ENCODE data around the gene FAM221B. TPM values are rescaled to one million over a fixed set of nuclear protein-coding genes. Genes with fewer than 3 reads are reported as not detected.

Gene FAM221B
- total and polyA plus RNA-seq, 5 donors from 2014 or later = 0.03 TPM; not detected in 4

GRCh38 chr9:35783418-35783817 is 45.1 kb downstream of the FAM221B start:
- H3K36me3 Mint-ChIP-seq = peaks cover 35% of the 10 kb centered on the region
- Histone ChIP-seq H3K9me3 (ENCODE audit: control insufficient read depth in 2 of 2, low read length in 2 of 2) (no peaks in the 10 kb centered on the region), H3K36me3 (ENCODE audit: control insufficient read depth, insufficient read depth, low read length) (peaks cover 13% of the 10 kb centered on the region), H3K4me1 (ENCODE audit: control insufficient read depth, insufficient read depth, low read length, poor library complexity, severe bottlenecking) (no peaks in the 10 kb centered on the region), H3K27ac (ENCODE audit: insufficient read depth, low read length, poor library complexity, severe bottlenecking) (no peak overlapping the region), H3K27me3 (ENCODE audit: control insufficient read depth, insufficient read depth, low read length) (no peaks in the 10 kb centered on the region), H3K4me3 (ENCODE audit: low read depth, low read length) (no peak overlapping the region)
- H3K4me3 Mint-ChIP-seq = no peak overlapping the region
- no peak overlapping the region for H3K27ac Mint-ChIP-seq
- no peak for ATAC-seq (ENCODE audit: low read depth in 2 of 2)
- H3K4me1 Mint-ChIP-seq = peaks cover 0 to 8% (median 6%) of the 10 kb centered on the region in 4 donors
- peaks cover 0 to 1% (median 0%) of the 10 kb centered on the region in 7 donors for H3K9me3 Mint-ChIP-seq
- no peaks in the 10 kb centered on the region for H3K27me3 Mint-ChIP-seq
- DNase-seq = no peak

DNA sequence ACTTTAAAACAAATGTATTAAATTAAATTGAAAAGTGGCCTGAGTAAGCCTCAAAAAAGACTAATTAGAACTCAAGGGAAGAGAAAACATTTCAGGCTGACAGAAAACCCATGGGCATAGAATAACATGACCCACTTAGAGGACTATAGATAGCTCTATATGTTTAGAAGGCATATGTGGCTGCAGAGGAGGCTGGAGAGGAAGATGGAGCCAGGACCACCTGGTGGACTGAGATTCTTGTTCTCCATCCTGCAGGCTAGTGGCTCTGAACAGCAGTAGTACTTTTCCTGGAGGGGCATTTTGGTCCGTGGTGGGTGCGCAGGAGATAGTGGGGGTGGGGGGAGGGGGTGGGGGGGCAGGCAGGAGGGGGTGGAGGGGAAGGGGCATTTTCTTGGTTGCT is 47.5 kb downstream of the FAM221B start:
- Mint-ChIP-seq H3K27ac (no peak overlapping the region), H3K27me3 (no peaks in the 10 kb centered on the region)
- no peak for ATAC-seq (ENCODE audit: low read depth in 2 of 2)

DNA sequence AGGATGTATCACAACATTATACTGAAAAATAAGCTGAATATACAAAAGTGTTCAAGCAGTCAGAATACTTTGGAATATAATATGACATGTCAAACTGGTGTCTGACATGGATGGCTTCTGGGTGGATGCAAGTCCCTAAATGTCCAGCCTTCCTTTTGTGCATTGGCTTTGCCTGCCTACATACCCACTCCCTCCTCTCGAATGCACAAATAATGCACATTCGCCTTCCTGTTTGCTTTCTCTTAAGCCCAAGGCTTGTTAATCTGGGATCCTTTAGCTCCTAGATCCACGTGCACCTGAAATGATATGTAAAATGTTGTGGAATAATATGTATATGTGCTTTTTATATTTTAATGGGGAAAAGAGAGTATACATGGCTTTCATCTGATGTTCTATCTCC is 50.0 kb downstream of the FAM221B start:
- DNase-seq (no peak), ATAC-seq (ENCODE audit: low read depth in 2 of 2) (no peak)
- Mint-ChIP-seq H3K27me3 (no peaks in the 10 kb centered on the region), H3K4me1 (peaks cover 0 to 17% (median 10%) of the 10 kb centered on the region in 4 donors), H3K27ac (no peak overlapping the region), H3K4me3 (no peak overlapping the region), H3K36me3 (peaks cover 17% of the 10 kb centered on the region), H3K9me3 (peaks cover 0 to 2% (median 0%) of the 10 kb centered on the region in 7 donors)
- H3K4me3 ChIP-seq (ENCODE audit: low read depth, low read length) = no peak overlapping the region
- peaks cover 5% of the 10 kb centered on the region for H3K36me3 ChIP-seq (ENCODE audit: control insufficient read depth, insufficient read depth, low read length)
- no peaks in the 10 kb centered on the region for H3K4me1 ChIP-seq (ENCODE audit: control insufficient read depth, insufficient read depth, low read length, poor library complexity, severe bottlenecking)
- no peaks in the 10 kb centered on the region for H3K27me3 ChIP-seq (ENCODE audit: control insufficient read depth, insufficient read depth, low read length)
- no peaks in the 10 kb centered on the region for H3K9me3 ChIP-seq (ENCODE audit: control insufficient read depth in 2 of 2, low read length in 2 of 2)
- H3K27ac ChIP-seq (ENCODE audit: insufficient read depth, low read length, poor library complexity, severe bottlenecking) = no peak overlapping the region

More for the DNA sequence above, 47.5 kb downstream of the FAM221B start:
- peaks cover 28% of the 10 kb centered on the region for H3K36me3 Mint-ChIP-seq
- H3K9me3 ChIP-seq (ENCODE audit: control insufficient read depth in 2 of 2, low read length in 2 of 2) = no peaks in the 10 kb centered on the region
- H3K27me3 ChIP-seq (ENCODE audit: control insufficient read depth, insufficient read depth, low read length) = no peaks in the 10 kb centered on the region
- peaks cover 12% of the 10 kb centered on the region for H3K36me3 ChIP-seq (ENCODE audit: control insufficient read depth, insufficient read depth, low read length)
- DNase-seq = no peak
- H3K4me1 ChIP-seq (ENCODE audit: control insufficient read depth, insufficient read depth, low read length, poor library complexity, severe bottlenecking) = no peaks in the 10 kb centered on the region
- peaks cover 0 to 3% (median 0%) of the 10 kb centered on the region in 7 donors for H3K9me3 Mint-ChIP-seq
- H3K4me1 Mint-ChIP-seq = peaks cover 0 to 12% (median 9%) of the 10 kb centered on the region in 4 donors
- no peak overlapping the region for H3K4me3 ChIP-seq (ENCODE audit: low read depth, low read length)
- no peak overlapping the region for H3K27ac ChIP-seq (ENCODE audit: insufficient read depth, low read length, poor library complexity, severe bottlenecking)
- H3K4me3 Mint-ChIP-seq = no peak overlapping the region

- Mint-ChIP-seq H3K4me1 (peaks cover 0 to 13% (median 9%) of the 10 kb centered on the region in 4 donors), H3K27ac (peak overlapping the region in 1 of 3 donors; percentile 56), H3K4me3 (no peak overlapping the region), H3K27me3 (no peaks in the 10 kb centered on the region), H3K36me3 (peaks cover 13% of the 10 kb centered on the region), H3K9me3 (peaks cover 0 to 2% (median 0%) of the 10 kb centered on the region in 7 donors)
- ATAC-seq (ENCODE audit: low read depth in 2 of 2) (no peak), DNase-seq (no peak)
- no peak overlapping the region for H3K27ac ChIP-seq (ENCODE audit: insufficient read depth, low read length, poor library complexity, severe bottlenecking)
- H3K27me3 ChIP-seq (ENCODE audit: control insufficient read depth, insufficient read depth, low read length) = no peaks in the 10 kb centered on the region
- H3K4me1 ChIP-seq (ENCODE audit: control insufficient read depth, insufficient read depth, low read length, poor library complexity, severe bottlenecking) = no peaks in the 10 kb centered on the region
- peaks cover 4% of the 10 kb centered on the region for H3K36me3 ChIP-seq (ENCODE audit: control insufficient read depth, insufficient read depth, low read length)
- H3K4me3 ChIP-seq (ENCODE audit: low read depth, low read length) = no peak overlapping the region
- H3K9me3 ChIP-seq (ENCODE audit: control insufficient read depth in 2 of 2, low read length in 2 of 2) = no peaks in the 10 kb centered on the region
Observed at GRCh38 chr9:35776018-35776417, 52.5 kb downstream of the FAM221B start.

DNA sequence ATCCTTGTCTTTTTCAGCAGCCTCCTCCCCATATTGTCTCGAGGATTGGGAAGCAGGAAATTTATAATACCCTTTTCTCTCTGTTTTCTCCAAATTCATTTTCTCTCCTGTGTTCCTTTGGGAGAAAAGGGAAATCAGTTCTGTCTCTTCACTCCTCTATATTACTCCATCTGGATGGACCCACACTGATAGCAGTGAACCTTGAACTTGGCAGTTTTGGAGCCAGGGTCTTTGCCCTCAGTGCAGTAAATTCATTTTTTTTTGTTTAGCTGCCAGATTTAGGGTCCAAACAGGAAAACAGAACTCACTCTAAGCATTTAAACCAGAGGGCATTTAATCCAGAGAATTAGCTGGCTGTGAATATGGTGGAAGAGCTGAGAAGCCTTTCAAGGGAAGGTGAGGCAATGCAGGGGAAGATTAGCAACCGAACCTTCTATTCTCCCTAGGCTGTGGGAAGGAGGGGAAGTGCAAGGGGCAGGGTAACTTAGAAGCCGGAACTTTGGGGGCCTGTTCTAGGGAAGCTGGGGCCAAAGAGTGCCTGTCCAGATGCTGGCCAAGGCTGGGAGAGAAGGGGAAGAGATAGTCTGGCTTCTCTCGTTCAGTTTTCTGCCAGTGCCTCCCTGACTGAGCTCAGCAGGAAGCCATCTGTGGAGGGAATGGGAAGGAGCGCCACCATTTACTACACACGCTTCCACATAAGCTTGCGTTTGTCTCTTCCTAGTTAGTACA is 53.5 kb downstream of the FAM221B start:
- no peak for DNase-seq
- peak overlapping the region in 1 of 3 donors; percentile 55 for H3K27ac Mint-ChIP-seq

DNA sequence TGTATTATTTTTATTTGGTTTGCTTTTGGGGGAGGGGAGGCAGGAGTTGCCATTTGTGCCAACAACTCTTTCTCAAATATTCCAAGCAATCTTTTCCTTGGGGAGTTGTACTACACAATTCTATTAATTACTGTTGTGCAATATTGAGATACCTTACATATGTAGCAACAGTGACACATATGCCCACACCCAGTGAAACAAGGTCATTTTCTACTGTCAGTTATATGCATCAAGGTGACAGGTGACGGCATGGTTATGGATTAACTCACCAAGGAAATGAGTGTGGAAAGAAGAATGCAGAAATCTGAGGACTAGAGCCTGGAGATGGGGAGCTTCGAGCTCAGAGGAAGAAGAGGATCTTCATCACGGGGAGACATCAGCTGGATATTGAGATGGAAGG is 56.6 kb downstream of the FAM221B start:
- Histone ChIP-seq H3K9me3 (ENCODE audit: control insufficient read depth in 2 of 2, low read length in 2 of 2) (no peaks in the 10 kb centered on the region), H3K27me3 (ENCODE audit: control insufficient read depth, insufficient read depth, low read length) (no peaks in the 10 kb centered on the region), H3K4me1 (ENCODE audit: control insufficient read depth, insufficient read depth, low read length, poor library complexity, severe bottlenecking) (no peaks in the 10 kb centered on the region), H3K4me3 (ENCODE audit: low read depth, low read length) (no peak overlapping the region), H3K27ac (ENCODE audit: insufficient read depth, low read length, poor library complexity, severe bottlenecking) (no peak overlapping the region), H3K36me3 (ENCODE audit: control insufficient read depth, insufficient read depth, low read length) (peaks cover 4% of the 10 kb centered on the region)
- Mint-ChIP-seq H3K4me3 (no peak overlapping the region), H3K9me3 (peaks cover 0 to 2% (median 0%) of the 10 kb centered on the region in 7 donors), H3K36me3 (peaks cover 3% of the 10 kb centered on the region), H3K27ac (no peak overlapping the region), H3K4me1 (peaks cover 0 to 12% (median 11%) of the 10 kb centered on the region in 4 donors), H3K27me3 (no peaks in the 10 kb centered on the region)
- DNase-seq (no peak), ATAC-seq (ENCODE audit: low read depth in 2 of 2) (no peak)

More for the DNA sequence above, 53.5 kb downstream of the FAM221B start:
- Histone ChIP-seq H3K9me3 (ENCODE audit: control insufficient read depth in 2 of 2, low read length in 2 of 2) (no peaks in the 10 kb centered on the region), H3K27me3 (ENCODE audit: control insufficient read depth, insufficient read depth, low read length) (no peaks in the 10 kb centered on the region), H3K4me1 (ENCODE audit: control insufficient read depth, insufficient read depth, low read length, poor library complexity, severe bottlenecking) (no peaks in the 10 kb centered on the region), H3K27ac (ENCODE audit: insufficient read depth, low read length, poor library complexity, severe bottlenecking) (no peak overlapping the region), H3K4me3 (ENCODE audit: low read depth, low read length) (no peak overlapping the region), H3K36me3 (ENCODE audit: control insufficient read depth, insufficient read depth, low read length) (peaks cover 4% of the 10 kb centered on the region)
- Mint-ChIP-seq H3K4me1 (peaks cover 0 to 13% (median 6%) of the 10 kb centered on the region in 4 donors), H3K27me3 (no peaks in the 10 kb centered on the region), H3K4me3 (no peak overlapping the region), H3K9me3 (peaks cover 0 to 2% (median 0%) of the 10 kb centered on the region in 7 donors), H3K36me3 (peaks cover 12% of the 10 kb centered on the region)
- no peak for ATAC-seq (ENCODE audit: low read depth in 2 of 2)

- no peaks in the 10 kb centered on the region for H3K9me3 ChIP-seq (ENCODE audit: control insufficient read depth in 2 of 2, low read length in 2 of 2)
- peaks cover 0 to 16% (median 13%) of the 10 kb centered on the region in 4 donors for H3K4me1 Mint-ChIP-seq
- ATAC-seq (ENCODE audit: low read depth in 2 of 2) = no peak
Observed at GRCh38 chr9:35771534-35771933, 57.0 kb downstream of the FAM221B start.

GRCh38 chr9:35771075-35771433 is 57.5 kb downstream of the FAM221B start:
- DNase-seq = no peak
- Mint-ChIP-seq H3K4me1 (peaks cover 0 to 21% (median 18%) of the 10 kb centered on the region in 4 donors), H3K27ac (no peak overlapping the region), H3K36me3 (peaks cover 3% of the 10 kb centered on the region), H3K9me3 (no peaks in the 10 kb centered on the region), H3K27me3 (no peaks in the 10 kb centered on the region), H3K4me3 (no peak overlapping the region)
- Histone ChIP-seq H3K4me1 (ENCODE audit: control insufficient read depth, insufficient read depth, low read length, poor library complexity, severe bottlenecking) (no peaks in the 10 kb centered on the region), H3K27me3 (ENCODE audit: control insufficient read depth, insufficient read depth, low read length) (no peaks in the 10 kb centered on the region), H3K27ac (ENCODE audit: insufficient read depth, low read length, poor library complexity, severe bottlenecking) (no peak overlapping the region), H3K36me3 (ENCODE audit: control insufficient read depth, insufficient read depth, low read length) (peaks cover 4% of the 10 kb centered on the region), H3K4me3 (ENCODE audit: low read depth, low read length) (no peak overlapping the region), H3K9me3 (ENCODE audit: control insufficient read depth in 2 of 2, low read length in 2 of 2) (no peaks in the 10 kb centered on the region)
- no peak for ATAC-seq (ENCODE audit: low read depth in 2 of 2)

More at GRCh38 chr9:35771534-35771933, 57.0 kb downstream of the FAM221B start:
- H3K27ac Mint-ChIP-seq = no peak overlapping the region
- no peaks in the 10 kb centered on the region for H3K27me3 Mint-ChIP-seq
- no peak overlapping the region for H3K4me3 Mint-ChIP-seq
- H3K9me3 Mint-ChIP-seq = peaks cover 0 to 2% (median 0%) of the 10 kb centered on the region in 7 donors
- H3K36me3 Mint-ChIP-seq = peaks cover 3% of the 10 kb centered on the region
- Histone ChIP-seq H3K27ac (ENCODE audit: insufficient read depth, low read length, poor library complexity, severe bottlenecking) (no peak overlapping the region), H3K27me3 (ENCODE audit: control insufficient read depth, insufficient read depth, low read length) (no peaks in the 10 kb centered on the region), H3K4me1 (ENCODE audit: control insufficient read depth, insufficient read depth, low read length, poor library complexity, severe bottlenecking) (no peaks in the 10 kb centered on the region), H3K36me3 (ENCODE audit: control insufficient read depth, insufficient read depth, low read length) (peaks cover 4% of the 10 kb centered on the region), H3K4me3 (ENCODE audit: low read depth, low read length) (no peak overlapping the region)
- DNase-seq = no peak
